ENCODE measurements around the gene DIS3L2.

Gene DIS3L2

DNA sequence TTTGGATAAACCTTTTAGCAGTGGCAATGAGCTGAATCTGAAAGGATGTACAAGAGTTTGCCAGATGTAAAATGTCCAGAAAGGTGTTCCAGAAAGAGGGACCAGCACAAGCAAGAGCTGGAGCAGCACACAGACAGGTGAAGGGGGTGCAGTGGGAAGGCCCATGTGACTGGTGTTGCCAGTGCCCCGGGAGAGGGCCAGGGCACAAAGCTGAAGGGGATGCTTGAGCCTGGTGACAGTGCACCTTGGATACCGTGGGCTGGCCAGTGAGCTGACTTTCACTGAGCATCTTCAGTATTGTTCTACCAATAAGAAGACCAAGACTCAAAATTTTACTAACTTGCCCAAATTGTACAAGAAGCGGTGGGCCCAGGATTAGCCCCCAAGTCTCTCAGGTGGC is 284.7 kb downstream of the DIS3L2 start:
- TF ChIP-seq, protein P1, sequence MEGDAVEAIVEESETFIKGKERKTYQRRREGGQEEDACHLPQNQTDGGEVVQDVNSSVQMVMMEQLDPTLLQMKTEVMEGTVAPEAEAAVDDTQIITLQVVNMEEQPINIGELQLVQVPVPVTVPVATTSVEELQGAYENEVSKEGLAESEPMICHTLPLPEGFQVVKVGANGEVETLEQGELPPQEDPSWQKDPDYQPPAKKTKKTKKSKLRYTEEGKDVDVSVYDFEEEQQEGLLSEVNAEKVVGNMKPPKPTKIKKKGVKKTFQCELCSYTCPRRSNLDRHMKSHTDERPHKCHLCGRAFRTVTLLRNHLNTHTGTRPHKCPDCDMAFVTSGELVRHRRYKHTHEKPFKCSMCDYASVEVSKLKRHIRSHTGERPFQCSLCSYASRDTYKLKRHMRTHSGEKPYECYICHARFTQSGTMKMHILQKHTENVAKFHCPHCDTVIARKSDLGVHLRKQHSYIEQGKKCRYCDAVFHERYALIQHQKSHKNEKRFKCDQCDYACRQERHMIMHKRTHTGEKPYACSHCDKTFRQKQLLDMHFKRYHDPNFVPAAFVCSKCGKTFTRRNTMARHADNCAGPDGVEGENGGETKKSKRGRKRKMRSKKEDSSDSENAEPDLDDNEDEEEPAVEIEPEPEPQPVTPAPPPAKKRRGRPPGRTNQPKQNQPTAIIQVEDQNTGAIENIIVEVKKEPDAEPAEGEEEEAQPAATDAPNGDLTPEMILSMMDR (IDR thresholded peaks at IDR 0.05; ENCODE audit: low read depth, low read length): no peak
- DNase-seq (ENCODE audit: extremely low read depth, low read depth): no peak

DNA sequence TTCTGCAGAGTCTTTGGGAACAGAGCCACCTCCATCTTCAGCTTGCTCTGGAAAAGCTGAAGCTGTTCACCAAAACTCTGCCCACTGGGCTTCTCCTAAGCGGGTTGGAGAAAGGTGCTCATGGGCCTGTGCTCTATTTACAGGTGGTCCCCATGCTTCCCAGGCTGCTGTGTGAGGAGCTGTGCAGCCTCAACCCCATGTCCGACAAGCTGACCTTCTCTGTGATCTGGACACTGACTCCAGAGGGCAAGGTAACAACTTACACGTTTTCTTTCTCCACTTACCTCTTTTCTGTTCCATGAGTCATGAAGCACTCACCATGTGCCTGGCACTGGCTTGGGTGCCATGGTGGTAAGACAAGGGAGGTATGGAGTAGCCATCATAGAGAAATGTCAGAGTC is 287.6 kb downstream of the DIS3L2 start:
- no peak for DNase-seq (ENCODE audit: extremely low read depth, low read depth)
- TF ChIP-seq, protein P1 (IDR thresholded peaks at IDR 0.05; ENCODE audit: low read depth, low read length): no peak

DNA sequence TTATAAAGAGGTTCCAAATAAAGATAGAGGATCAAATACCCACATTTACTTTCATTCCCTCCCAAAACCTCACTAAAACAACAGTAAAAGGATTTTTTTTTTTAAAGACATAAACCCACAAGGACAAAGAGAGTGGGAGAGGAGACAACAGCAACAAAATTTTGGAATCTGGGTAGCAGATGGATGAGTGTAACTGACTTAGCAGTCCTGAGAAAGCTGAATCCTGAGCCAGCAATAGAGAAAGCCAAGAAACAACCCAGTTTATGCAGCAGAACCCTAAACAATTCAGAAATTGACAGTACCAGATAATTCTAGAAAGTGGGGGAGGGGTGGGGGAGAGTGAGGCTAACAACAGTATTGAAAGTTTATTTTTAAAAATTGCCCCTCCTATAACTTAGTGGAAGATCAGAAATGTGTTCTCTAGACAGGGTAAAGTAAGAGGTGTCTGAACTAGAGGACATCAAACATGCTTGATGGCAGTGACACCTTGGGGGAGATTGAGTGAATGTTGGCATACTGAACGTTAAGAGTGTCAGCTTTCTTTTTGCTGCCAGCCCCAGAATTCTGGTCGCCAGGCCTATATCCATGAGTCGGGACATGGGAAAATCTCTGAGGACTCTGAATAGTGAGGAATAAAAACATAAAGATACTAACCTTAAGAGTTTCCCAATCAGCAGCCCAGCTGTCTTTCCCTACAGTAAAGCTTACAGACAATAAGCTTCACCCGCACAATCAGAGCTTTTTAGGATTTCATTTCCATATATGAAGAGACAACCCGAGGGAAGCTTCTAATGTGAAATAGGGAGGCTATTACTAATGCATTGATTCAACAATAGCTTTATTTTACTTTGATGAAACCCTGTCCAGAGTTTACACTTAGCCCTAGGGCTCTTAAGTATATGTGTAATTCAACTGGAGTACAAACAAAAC is 289.0 kb downstream of the DIS3L2 start:
- TF ChIP-seq, protein P1 (IDR thresholded peaks at IDR 0.05; ENCODE audit: low read depth, low read length): no peak
- DNase-seq (ENCODE audit: extremely low read depth, low read depth): no peak

DNA sequence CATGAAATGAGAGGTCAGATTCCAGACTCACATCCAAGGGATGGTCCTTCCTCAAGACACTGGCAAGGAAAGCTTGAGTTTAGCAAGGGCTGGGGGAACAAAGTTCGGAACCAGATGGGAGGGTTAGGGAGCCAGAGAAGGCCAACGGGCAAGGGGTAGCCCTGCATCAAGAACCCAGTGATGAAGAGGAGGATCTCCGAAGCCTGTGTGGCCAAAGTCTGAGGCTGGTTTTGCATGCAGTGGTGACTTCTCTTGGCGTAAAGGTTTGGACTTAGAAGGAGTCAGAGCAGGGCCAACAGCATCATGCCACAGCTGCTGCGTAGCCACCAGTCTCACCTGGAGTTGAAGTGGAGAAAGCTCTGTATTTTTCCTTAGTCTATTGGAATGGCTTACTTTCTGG is 293.5 kb downstream of the DIS3L2 start:
- no peak for DNase-seq (ENCODE audit: extremely low read depth, low read depth)
- TF ChIP-seq, protein P1 (IDR thresholded peaks at IDR 0.05; ENCODE audit: low read depth, low read length): no peak

DNA sequence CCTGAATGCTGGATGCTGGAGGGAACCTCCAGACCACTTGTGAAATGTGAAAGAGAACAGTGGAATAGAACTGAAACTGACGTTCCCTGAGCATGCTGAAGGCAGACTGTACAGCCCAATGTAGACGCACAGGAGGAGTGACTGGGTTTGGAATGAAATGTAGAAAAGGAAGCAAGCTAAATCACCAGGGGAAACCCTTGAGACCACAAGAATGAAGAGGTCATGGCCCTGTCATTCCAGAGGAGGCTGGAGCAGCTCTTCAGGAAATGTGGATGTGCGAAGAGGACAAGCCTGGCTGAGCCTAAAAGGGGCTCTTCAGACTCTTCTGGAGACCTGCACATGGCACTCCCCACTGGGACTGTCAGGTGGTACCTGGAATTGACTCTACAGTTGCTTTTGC is 298.6 kb downstream of the DIS3L2 start:
- peak; percentile 40 for DNase-seq (ENCODE audit: extremely low read depth, low read depth)
- TF ChIP-seq, protein P1 (IDR thresholded peaks at IDR 0.05; ENCODE audit: low read depth, low read length): no peak

DNA sequence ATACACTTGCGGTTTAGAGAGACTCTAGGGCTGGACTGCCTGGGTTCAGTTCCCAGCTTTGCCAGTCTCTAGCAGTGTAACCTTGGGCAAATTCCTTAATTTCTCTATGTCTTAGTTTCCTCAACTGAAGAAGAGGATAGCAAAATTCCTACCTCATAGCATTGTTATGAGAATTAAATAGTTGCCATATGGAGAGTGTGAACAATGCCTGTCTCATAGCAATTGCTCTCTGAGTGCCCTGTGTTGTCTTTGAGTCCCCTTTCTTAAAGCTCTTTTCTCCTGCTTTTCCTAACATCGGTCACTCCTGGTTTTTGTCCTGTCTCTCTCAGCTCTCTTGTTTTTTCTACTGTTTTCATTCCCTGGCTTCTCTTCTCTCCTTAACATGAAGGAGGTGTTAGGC is 300.3 kb downstream of the DIS3L2 start:
- TF ChIP-seq, protein P1 (IDR thresholded peaks at IDR 0.05; ENCODE audit: low read depth, low read length): no peak
- no peak for DNase-seq (ENCODE audit: extremely low read depth, low read depth)

DNA sequence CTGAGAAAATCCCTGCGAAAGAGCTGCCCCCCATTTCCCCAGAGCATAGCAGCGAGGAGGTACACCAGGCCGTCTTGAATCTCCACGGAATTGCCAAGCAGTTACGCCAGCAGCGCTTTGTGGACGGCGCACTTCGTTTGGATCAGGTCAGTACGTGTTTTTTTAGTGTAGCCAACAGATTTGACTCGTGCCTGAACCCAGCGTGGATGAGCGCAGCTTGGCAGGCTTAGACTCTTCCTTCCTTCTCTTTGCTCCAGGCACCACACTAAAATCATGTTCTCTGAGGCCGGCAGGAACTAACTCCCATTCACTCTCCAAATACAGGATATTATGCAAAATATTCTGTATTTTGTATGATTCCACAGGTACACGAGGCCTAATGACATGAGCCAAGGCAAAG is 301.8 kb downstream of the DIS3L2 start:
- TF ChIP-seq, protein P1 (IDR thresholded peaks at IDR 0.05; ENCODE audit: low read depth, low read length): no peak
- DNase-seq (ENCODE audit: extremely low read depth, low read depth): no peak

Measured in AG09319 (cell line).